Measurements from ENCODE around the gene ZNF536. TPM values are rescaled to one million over a fixed set of nuclear protein-coding genes. Genes with fewer than 3 reads are reported as not detected.

Gene ZNF536
- total RNA-seq, 6 experiments from 2014 or later, result not detected

- no peak overlapping the region for H3K4me3 Mint-ChIP-seq
- peaks cover 53% of the 10 kb centered on the region for H3K9me3 Mint-ChIP-seq
- no peak overlapping the region for H3K27ac Mint-ChIP-seq
Observed at GRCh38 chr19:30512176-30513081, 140.2 kb downstream of the ZNF536 start.

GRCh38 chr19:30513082-30513411 lies 140.9 kb downstream of the ZNF536 start:
- Mint-ChIP-seq H3K9me3 (peaks cover 54% of the 10 kb centered on the region), H3K27ac (no peak overlapping the region), H3K4me3 (no peak overlapping the region), H3K36me3 (ENCODE audit: low read depth) (peaks cover 8% of the 10 kb centered on the region; the same call in 1 of the 2 replicates), H3K4me1 (ENCODE audit: low read depth) (no peaks in the 10 kb centered on the region), H3K27me3 (ENCODE audit: insufficient read depth) (peaks cover 3% of the 10 kb centered on the region; the same call in 1 of the 2 replicates)
- DNase-seq, result no peak
- TF ChIP-seq CTCF (IDR thresholded peaks at IDR 0.05), result no peak

More at GRCh38 chr19:30512176-30513081, 140.2 kb downstream of the ZNF536 start:
- Mint-ChIP-seq H3K4me1 (ENCODE audit: low read depth) (no peaks in the 10 kb centered on the region), H3K27me3 (ENCODE audit: insufficient read depth) (peaks cover 3% of the 10 kb centered on the region; the same call in 1 of the 2 replicates), H3K36me3 (ENCODE audit: low read depth) (peaks cover 8% of the 10 kb centered on the region; the same call in 1 of the 2 replicates)
- DNase-seq, result no peak
- no peak for TF ChIP-seq CTCF (IDR thresholded peaks at IDR 0.05)

GRCh38 chr19:30516111-30516510 lies 143.9 kb downstream of the ZNF536 start:
- H3K27ac Mint-ChIP-seq, result no peak overlapping the region
- TF ChIP-seq CTCF (IDR thresholded peaks at IDR 0.05), result no peak
- no peak for DNase-seq
- peaks cover 8% of the 10 kb centered on the region; the same call in 1 of the 2 replicates for H3K36me3 Mint-ChIP-seq (ENCODE audit: low read depth)
- no peak overlapping the region for H3K4me3 Mint-ChIP-seq
- H3K4me1 Mint-ChIP-seq (ENCODE audit: low read depth), result no peaks in the 10 kb centered on the region
- peaks cover 3% of the 10 kb centered on the region for H3K27me3 Mint-ChIP-seq (ENCODE audit: insufficient read depth)
- H3K9me3 Mint-ChIP-seq, result peaks cover 68% of the 10 kb centered on the region

- TF ChIP-seq CTCF (IDR thresholded peaks at IDR 0.05), result no peak
- Mint-ChIP-seq H3K9me3 (peaks cover 68% of the 10 kb centered on the region), H3K27ac (no peak overlapping the region), H3K36me3 (ENCODE audit: low read depth) (peaks cover 8% of the 10 kb centered on the region; the same call in 1 of the 2 replicates), H3K27me3 (ENCODE audit: insufficient read depth) (peaks cover 3% of the 10 kb centered on the region), H3K4me3 (no peak overlapping the region), H3K4me1 (ENCODE audit: low read depth) (no peaks in the 10 kb centered on the region)
- no peak for DNase-seq
Observed at GRCh38 chr19:30516531-30516930, 144.3 kb downstream of the ZNF536 start.

GRCh38 chr19:30518965-30519606 lies 146.9 kb downstream of the ZNF536 start:
- TF ChIP-seq CTCF (IDR thresholded peaks at IDR 0.05), result no peak
- no peak for DNase-seq
- H3K9me3 Mint-ChIP-seq, result peaks cover 64% of the 10 kb centered on the region
- H3K4me1 Mint-ChIP-seq (ENCODE audit: low read depth), result no peaks in the 10 kb centered on the region
- peaks cover 8% of the 10 kb centered on the region; the same call in 1 of the 2 replicates for H3K36me3 Mint-ChIP-seq (ENCODE audit: low read depth)
- H3K27ac Mint-ChIP-seq, result no peak overlapping the region
- peaks cover 2% of the 10 kb centered on the region for H3K27me3 Mint-ChIP-seq (ENCODE audit: insufficient read depth)
- H3K4me3 Mint-ChIP-seq, result no peak overlapping the region
